SK-MEL-5 (cell line): ENCODE data around the gene PCDH1. TPM values are rescaled to one million over a fixed set of nuclear protein-coding genes. Genes with fewer than 3 reads are reported as not detected.
"Not testable (repeated sequence)": the region's sequence is repeated elsewhere in the genome, so short reads cannot be mapped to it uniquely, and the experiment has no call there.

ENCODE experiments used
- DNase-seq: peaks from one replicate; pipeline ENCODE4 v3.0.0-alpha.2; 2016; ENCODE audit warnings: low read depth, low spot score
- in situ Hi-C: cut with HindIII; loops from 2 replicates; pipeline ENCODE4 v1.10.0; 2016; ENCODE audit warnings: low sequenced_read_pairs, high pct_unique_total_duplicates, low pct_unique_long_range_greater_than_20kb
- total RNA-seq: library from RNA; depleted of rRNA; stranded (reverse); fragments of >200 nt; shearing (Covaris generic); gene quantifications from 2 replicates; pipeline ENCODE4 v1.2.3, GENCODE V29; 2014

The PCDH1 gene
- total RNA-seq, 1 experiment from 2014 or later: 2.7 TPM

GRCh38 chr5:141826674-141827073 lies 51.5 kb downstream of the PCDH1 start:
- in situ Hi-C loops: no loop called here
- no peak for DNase-seq

- in situ Hi-C loops: no loop called here
- DNase-seq: peak; percentile 52
Observed at GRCh38 chr5:141825791-141826560, 52.2 kb downstream of the PCDH1 start.

GRCh38 chr5:141825241-141825671 lies 53.0 kb downstream of the PCDH1 start:
- in situ Hi-C loops: no loop called here
- DNase-seq: no peak

GRCh38 chr5:141824717-141825116 lies 53.5 kb downstream of the PCDH1 start:
- in situ Hi-C loops: no loop called here
- DNase-seq: no peak

GRCh38 chr5:141823056-141823455 lies 55.2 kb downstream of the PCDH1 start:
- in situ Hi-C loops: no loop called here
- no peak for DNase-seq

- peak; percentile 38 for DNase-seq
- in situ Hi-C loops: no loop called here
Observed at GRCh38 chr5:141822144-141822543, 56.1 kb downstream of the PCDH1 start.

- peak; percentile 43 for DNase-seq
- in situ Hi-C loops: no loop called here
Observed at GRCh38 chr5:141821430-141821925, 56.7 kb downstream of the PCDH1 start.

- DNase-seq, in situ Hi-C loops: not testable (repeated sequence)
Observed at GRCh38 chr5:141820686-141821085, 57.5 kb downstream of the PCDH1 start.

- in situ Hi-C loops: no loop called here
- DNase-seq: no peak
Observed at GRCh38 chr5:141817631-141818030, 60.6 kb downstream of the PCDH1 start.

- no peak for DNase-seq
- in situ Hi-C loops: no loop called here
Observed at GRCh38 chr5:141816598-141817399, 61.4 kb downstream of the PCDH1 start.

GRCh38 chr5:141815796-141816180 lies 62.4 kb downstream of the PCDH1 start:
- in situ Hi-C loops: no loop called here
- no peak for DNase-seq

- in situ Hi-C loops: no loop called here
- no peak for DNase-seq
Observed at GRCh38 chr5:141815051-141815795, 63.0 kb downstream of the PCDH1 start.

GRCh38 chr5:141814064-141814964 lies 63.9 kb downstream of the PCDH1 start:
- in situ Hi-C loops: no loop called here
- peak; percentile 76 for DNase-seq

- DNase-seq: no peak
- in situ Hi-C loops: no loop called here
Observed at GRCh38 chr5:141812512-141812911, 65.7 kb downstream of the PCDH1 start.

- DNase-seq: no peak
Observed at GRCh38 chr5:141811287-141812155, 66.7 kb downstream of the PCDH1 start.

GRCh38 chr5:141810702-141811101 lies 67.5 kb downstream of the PCDH1 start:
- DNase-seq: no peak
- in situ Hi-C loops: no loop called here

More at GRCh38 chr5:141811287-141812155, 66.7 kb downstream of the PCDH1 start:
- in situ Hi-C loops: no loop called here
